ENCODE data around the gene NUDCD3.
A peak's percentile ranks its signal among the peaks of the same experiment; 100 is the strongest.
"Not testable (repeated sequence)": the region's sequence is repeated elsewhere in the genome, so short reads cannot be mapped to it uniquely, and the experiment has no call there.

The NUDCD3 gene

DNA sequence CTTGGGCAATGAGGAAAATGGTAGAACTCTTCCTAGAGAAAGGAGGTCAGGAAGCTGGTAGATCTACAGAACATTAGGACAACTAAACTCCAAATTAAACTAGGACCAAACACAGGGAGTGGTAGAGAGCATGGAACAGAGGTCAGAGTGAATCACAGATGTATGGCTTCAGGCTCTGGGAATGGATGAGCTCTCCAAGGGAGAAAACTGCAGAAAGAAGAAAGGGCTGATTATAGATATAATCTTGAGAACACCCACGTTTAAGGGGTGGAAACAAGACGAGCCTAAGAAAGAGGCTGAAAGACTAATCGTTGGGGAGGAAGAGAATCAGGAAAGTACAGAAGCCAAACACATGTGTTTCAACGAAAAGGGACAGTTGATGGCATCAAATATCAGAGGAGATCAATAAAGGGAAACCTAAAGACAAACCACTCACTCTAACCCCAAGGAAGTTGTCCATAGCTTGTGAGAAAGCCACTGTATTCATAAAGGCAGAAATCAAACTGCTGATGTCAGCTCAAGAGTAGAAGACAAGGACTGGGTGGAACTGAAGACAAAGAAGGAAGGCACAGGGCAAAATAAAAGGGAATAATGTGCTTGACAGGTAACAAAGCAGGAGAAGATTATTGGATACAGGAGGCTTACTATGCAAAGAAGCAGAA lies 41.4 kb downstream of the NUDCD3 start:
- no peak for DNase-seq (ENCODE audit: low read depth, low spot score)

DNA sequence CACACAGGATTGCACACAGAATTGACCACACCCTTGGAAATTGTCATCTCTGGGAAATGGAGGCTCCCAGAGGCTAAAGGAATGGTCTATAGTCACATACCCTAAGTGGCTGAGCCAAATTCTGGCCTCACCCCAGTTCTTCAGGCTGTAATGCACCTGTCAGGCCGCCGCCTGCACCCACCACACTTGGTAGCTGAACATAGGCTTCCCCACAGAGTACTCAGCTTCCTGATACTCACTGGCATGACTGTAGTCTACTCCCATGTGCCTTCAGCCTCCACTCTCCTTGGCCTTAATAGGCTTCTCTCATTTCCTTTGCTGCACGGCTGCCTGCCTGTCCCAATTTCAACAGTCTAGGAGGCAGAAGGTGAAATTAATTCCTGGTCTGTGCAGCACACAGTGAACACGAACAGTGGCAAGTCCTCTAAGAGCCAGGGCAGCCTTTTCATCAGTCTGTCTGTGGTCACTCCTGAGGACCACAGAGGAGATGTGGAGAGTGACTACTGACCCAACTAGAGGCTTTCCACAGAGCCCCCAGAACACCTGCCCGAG lies 42.5 kb downstream of the NUDCD3 start:
- no peak for DNase-seq (ENCODE audit: low read depth, low spot score)

DNA sequence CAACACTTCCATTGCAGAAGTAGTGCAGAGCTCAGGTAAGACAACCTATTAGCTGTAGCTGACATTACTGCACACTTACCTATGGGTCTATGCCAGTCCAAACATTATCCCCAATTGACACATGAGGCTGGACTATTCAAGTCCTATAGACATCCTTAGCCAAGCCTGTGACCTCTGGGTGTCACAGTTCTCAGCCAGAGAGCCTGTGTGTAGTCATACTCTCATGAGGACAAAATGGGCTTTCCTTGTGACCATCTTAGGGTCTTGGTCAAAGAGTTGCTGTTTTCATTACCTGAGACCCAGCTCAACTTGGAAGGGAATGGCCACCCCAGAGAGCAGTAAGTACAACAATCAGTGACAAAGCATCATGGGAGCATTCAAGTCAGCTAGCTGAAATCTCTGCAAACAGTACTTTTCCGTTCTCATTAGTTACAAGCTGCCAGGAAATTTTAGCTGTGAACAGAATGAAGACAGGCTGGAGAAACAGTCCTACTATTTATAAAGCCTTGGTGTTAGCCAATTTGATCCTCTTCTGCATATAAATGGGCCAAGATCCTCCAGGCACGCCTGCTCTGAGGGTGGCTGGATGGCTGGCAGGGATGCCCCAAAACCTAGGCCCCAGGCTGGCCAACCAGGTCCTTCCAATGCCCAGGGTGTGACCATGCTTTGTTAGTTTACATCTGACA lies 44.3 kb downstream of the NUDCD3 start:
- DNase-seq (ENCODE audit: low read depth, low spot score) = no peak

DNA sequence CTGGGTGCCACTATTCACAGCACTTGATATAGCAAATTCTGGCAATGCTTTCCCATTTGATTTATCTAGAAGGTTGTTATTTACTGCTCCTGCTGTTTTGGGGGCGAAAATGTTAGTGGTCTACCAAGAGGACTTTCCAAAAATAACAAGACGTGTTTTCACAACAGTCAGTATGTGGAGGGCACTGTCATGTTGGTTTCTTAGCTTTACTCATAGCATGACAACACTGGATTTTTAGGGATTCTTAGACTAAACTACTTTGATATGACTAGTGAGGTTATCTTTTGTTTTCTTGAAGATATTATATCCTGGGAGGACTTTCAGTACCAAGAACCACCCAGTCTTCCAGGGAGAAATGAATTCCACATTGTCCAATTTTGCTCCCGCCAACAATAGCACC lies 49.4 kb downstream of the NUDCD3 start:
- DNase-seq (ENCODE audit: low read depth, low spot score) = no peak

DNA sequence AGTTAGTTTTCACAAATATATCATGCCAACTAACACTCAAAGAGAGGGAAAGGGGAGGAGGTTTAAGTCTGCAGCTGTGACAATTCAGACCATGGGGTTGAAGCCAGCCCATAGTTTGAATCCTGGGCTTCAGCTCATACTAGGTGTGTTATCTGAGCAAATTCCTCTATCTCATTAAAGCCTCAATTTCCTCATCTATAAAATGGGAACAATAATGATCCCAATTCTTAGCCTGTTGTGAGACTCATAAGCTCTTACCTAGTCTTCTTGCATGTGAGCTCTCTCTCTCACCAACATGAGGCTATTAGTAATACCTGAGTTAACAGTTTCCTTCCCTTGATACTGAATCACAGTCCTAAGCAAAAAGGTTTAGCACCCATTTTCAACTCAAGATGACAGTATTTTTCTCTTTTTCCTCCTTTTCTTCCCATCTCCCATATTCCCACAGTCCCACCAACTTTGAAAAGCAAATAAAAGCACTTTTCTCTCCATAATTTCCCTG lies 49.8 kb downstream of the NUDCD3 start:
- no peak for DNase-seq (ENCODE audit: low read depth, low spot score)

DNA sequence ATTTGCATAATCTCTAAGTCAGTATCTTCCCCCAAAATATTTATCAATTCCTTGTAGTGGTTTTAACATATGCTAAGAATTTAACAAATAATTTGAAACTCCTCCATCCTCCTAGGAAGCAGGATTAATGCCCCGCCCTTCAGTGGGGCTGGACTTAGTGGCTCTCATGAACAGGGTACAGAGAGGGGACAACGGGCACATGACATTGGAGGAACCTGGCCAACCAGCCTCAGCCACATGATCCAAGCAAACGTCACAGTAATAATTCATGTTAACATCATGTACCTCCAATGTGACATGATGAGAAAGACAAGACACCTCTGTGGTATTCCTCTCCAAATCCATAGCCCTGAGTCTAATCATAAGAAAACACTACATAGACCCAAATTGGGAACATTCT lies 50.5 kb downstream of the NUDCD3 start:
- DNase-seq (ENCODE audit: low read depth, low spot score) = no peak

DNA sequence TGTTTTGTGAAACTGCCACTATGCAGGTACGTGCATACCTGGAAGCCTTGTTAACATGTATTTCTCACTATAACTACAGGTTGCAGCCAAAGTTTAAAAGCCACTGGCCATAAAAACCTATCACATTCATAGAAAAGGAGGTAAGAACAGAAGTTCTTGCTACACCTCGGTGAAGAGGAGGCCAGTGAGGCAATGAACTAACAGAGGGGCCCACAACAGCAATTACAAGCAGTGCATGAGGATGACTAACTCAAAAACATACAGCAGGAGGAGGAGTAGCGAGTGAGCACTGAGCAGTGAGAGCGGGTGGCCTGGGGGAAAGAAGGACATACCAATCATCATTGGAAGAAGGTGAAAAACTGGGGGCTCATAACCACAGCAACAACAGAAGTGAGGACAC lies 51.6 kb downstream of the NUDCD3 start:
- no peak for DNase-seq (ENCODE audit: low read depth, low spot score)

DNA sequence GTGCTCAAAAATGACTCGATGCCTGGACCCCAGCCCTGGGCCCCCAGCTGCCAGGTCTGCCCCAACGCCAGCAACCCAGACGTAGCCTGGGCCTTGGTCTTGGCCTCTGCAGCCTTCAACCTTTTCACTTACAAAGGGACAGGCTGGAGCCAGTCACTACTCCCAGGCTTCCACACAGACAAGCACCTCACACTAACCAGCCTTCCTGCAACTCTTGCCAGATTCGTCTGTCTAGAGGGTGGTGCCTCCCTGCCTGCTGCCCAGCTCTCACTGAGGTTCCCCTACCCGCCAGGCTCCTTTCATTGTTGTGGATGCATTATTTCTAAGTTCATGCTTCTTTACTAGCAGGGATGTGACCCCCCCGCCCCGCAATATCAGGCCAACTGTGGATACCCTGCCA lies 56.3 kb downstream of the NUDCD3 start:
- DNase-seq (ENCODE audit: low read depth, low spot score) = no peak

DNA sequence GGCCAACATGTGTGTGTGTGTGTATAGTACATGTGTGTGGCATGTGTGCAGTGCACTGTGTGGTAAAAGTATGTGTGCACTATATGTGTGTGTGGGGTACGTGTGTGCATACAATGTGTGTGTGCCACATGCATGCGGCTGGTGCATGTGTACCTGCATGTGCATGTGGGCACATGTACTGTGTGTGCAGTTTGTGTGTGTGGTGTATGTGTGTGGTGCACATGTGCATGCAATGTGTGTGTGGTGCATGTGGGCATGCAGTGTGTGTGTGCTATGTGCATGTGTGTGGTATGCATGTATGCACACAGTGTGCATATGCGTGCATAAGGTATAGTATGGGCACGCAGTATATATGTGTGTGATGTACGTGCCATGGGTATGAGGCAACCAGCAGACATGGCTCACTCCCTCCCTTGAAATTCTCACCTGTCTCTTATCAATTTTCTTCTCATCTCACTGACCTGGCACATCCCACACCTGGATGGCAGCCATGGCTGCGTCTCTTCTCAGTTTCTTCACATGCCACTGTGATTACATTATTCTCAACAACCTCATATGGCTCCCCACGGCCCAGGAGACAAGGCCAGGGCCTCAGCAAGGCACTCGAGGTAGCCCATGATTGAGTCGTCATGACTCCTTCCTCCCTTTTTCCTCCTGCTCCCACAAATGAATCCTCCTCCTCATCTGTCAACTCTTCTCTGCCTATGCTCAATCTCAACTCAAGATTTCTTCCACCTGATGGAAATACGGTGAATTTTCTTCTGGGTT lies 57.0 kb downstream of the NUDCD3 start:
- no peak for DNase-seq (ENCODE audit: low read depth, low spot score)

DNA sequence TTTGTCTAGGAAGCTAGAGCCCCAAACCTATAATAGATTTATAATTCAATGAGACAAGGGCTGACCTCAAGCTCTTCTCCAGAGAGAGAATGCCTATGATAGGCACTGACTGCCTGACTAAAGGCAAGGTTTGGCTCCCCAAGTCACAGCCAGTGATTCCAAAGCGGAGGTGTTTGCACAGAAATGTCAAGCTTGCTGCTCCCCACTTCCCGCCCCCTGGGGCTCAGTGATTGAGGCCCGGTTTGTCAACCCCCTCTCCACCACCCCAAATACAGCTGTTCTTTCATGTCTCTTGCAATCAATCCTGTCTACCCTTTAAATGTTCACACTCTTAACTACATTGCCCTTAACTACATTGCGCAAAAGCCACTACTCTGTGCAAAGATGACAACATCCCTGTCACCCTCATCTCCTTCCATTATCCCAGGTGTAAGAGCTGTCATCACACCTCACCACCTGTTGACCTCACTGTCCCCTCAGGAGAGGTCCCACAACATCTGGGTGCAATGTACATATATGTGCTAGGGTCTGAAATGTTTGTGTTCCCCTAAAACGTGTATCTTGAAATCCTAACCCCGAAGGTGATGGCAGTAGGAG lies 58.0 kb downstream of the NUDCD3 start:
- DNase-seq (ENCODE audit: low read depth, low spot score) = no peak

DNA sequence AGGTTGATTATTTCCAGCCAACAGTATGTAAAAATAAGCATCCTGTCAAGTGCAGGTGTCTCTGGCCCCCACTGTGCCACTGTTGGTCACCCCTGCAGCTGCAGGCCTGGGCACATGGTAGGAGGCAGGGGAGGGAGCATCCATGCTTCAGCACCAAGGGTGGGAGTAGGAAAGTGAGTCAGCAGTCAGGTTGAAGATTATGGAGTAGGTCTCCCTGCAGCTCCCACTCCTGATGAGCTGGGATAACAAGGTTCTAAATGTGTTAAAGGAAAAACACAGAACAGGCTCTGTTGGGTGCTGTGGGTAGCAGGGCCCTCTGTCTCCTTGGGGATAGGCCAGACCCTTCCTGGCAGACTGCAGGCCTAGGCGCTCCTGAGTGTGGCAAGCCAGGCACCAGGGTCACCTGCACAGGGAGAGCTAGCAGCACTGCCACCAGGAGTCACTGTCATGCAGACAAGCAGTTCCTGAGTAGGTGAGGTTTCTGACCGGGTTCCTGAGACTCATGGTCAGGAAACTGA lies 59.3 kb downstream of the NUDCD3 start:
- DNase-seq (ENCODE audit: low read depth, low spot score) = no peak

DNA sequence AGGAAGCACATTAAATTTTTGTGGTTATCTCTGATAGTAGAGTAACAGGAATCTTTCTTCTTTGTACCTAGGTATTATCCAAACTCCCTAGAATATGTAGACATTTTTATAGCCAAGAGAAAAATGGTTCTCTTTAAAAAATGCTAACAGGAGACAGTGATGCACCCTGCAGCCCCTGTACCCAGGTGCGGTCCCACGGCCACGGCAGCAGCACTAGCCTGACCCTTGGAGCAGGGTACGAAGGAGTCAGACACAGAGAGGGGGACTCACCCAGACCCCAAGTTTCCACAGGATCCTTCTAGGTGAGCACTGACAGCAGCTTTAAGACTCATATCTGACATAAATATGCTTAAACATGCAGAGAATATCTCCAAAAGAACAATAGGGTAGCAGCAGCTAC lies 60.4 kb downstream of the NUDCD3 start:
- no peak for DNase-seq (ENCODE audit: low read depth, low spot score)

DNA sequence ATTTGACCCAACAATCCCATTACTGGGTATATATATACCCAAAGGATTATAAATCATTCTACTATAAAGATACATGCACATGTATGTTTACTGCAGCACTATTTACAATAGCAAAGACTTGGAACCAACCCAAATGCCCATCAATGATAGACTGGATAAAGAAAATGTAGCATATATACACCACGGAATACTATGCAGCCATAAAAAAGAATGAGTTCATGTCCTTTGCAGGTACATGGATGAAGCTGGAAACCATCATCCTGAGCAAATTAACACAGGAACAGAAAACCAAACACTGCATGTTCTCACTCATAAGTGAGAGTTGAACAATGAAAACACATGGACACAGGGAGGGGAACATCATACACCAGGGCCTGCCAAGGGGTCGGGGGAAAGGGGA lies 65.7 kb downstream of the NUDCD3 start:
- DNase-seq (ENCODE audit: low read depth, low spot score) = not testable (repeated sequence)

DNA sequence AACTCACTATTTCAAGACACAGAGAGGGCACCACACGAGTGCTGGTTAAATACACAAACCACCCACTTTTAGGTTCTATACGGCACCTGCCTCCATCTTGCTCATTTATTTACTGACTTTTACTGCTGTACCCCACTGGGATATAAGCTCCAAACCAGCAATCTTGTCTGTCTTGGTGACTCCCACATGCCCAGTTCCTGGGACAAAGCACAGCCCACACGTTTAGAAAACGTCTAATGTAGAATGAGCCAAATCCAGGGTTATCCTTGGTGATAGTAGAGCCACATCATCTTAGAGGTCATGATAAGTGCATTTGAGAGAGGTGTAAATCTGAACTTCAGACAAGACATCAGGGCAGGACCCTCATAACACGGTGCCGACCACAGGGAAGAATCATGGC lies 73.5 kb downstream of the NUDCD3 start:
- no peak for DNase-seq (ENCODE audit: low read depth, low spot score)

DNA sequence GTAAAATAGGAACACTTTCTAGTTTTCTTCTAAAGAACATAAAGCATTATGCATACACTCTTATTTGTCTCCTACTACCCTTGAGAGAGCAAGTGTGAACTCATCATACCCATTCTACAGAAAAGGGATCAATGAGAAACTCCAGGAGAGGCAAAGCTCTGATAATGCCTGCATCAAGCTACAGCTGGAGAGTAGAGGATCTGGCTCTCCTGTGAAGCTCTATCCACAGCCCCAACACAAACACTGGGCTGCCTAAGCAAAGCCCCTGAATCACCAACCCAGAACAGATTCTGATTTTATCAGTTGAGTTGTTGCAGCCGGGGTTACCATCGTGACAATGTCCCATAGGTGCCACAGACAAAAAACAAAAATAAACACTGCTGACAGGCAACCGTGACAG lies 74.9 kb downstream of the NUDCD3 start:
- no peak for DNase-seq (ENCODE audit: low read depth, low spot score)

DNA sequence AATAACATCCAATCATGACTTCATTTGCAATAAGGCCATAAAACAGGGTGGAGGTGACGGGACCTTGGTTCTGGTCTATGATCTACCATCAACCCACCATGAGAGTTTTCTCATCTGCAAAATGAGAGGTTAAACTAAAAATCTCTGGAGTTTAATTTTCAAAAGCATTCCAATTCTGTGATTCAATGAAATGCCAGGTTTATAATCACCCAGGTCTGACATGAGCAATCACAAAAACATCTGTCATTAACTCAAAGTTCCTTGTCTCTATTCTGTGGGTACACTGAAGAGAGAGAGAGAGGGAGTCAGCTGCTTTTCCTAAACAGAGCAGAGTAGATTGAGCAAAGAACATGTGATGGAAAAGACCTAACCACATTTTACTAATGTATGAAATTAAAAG lies 75.4 kb downstream of the NUDCD3 start:
- no peak for DNase-seq (ENCODE audit: low read depth, low spot score)

DNA sequence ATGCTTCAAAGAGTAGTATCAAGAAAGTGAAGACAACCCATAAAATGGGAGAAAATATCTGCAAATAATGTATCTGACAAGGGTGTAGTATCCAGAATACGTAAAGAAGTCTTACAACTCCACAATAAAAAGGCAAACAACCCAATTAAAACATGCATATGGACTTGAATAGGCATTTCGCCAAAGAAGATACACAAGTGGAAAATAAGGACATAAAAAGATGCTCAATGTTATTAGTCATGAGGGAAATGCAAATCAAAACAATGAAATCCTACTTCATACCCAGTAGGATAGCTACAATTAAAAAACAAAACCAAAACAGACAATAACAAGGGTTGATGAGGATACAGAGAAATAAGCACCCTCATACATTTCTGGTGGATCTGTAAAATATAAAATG lies 79.2 kb downstream of the NUDCD3 start:
- no peak for DNase-seq (ENCODE audit: low read depth, low spot score)

DNA sequence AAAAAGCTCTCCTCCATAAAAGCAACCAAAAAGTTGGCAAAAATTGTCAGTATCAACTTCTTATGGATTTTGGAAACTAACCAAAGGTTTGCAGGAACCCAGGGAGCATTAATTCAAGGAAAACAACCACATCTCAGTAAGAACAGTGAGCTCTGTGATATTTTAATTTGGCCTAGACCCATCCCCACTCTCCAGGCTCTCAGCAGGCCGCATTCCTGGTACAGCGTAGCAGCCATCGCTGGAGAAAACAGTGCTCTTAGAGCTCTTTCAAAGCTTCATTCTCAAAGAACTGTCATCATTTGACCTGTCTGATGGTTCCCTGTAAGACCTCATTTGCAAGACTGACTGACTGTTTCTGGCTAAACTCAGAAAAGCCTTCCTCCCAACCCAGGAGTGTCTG lies 81.9 kb downstream of the NUDCD3 start:
- peak; percentile 66 for DNase-seq (ENCODE audit: low read depth, low spot score)

DNA sequence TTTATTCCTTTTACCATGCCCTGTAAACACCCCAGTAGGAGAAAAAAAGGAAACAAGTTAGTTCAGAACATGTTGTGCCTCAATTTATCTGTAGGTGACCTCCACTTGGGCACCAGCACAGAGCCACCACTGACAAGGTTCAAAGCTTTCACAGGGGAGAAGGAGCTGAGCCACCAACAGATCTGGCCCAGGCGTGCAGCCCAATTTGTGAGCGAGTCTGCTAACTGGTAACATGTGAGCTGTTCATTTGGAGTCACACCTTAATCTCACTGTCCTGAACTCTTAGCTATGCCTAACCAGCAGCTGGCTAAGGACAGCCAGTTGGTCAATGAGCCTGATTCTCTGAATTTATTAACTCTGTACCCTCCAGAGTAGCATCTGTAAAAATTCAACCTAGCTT lies 86.7 kb downstream of the NUDCD3 start:
- DNase-seq (ENCODE audit: low read depth, low spot score) = no peak

DNA sequence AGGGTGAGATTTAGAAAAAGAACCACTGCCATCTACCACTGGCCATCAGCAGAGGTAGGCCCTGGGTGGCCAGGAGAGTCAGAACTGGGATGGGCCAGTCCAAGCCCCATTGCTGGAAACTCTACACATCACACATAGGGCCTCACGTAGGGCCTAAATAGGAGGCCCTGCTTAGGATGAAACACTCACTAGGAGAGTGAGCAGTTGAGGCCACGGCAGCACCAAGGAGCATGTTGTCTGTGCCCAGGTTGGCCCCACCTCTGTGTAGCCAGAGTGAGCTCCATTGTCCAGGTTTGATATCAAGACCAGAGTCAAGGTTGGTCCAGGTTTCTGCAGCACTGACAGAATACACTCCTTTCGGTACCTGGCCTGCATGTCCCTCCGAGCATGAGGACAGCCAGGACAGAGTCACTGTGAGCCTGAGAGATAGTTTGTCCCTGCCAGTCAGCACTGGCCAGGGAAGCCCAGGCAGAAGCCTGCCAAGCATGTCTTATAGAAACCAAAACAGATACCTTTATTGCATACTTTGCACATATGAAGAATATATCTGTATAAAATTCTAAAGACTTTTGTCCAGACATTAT lies 87.2 kb downstream of the NUDCD3 start:
- no peak for DNase-seq (ENCODE audit: low read depth, low spot score)

DNA sequence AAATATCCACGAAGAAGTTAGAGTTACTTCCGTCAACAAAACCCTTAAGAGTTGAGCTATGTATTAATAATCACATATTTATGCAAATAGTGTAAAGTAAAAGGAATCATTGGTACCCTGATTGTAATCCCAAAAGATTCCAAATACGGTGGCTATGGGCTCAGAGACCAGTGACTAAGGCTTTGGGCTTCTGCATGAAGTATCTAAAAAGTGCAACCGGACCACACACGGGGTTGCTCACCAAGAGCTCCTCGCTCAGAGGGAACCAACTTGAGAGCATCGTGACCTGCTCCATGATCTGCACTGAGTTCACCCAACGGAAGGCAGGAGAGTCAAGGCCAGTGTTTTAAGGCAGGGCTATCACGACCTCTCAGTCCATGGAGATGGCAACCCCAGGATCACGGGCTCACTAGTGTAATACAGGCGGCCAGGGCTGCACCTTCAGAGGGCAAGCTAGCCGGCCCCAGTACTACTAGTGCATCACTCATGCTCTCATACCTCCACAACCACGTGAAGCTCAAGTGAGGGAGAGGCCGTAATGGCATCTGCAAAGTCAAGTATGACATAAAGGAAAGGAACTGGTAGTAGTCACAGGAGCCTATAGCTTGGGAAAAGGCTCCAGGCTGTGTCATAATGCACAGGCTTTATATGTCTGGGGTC lies 87.9 kb downstream of the NUDCD3 start:
- DNase-seq (ENCODE audit: low read depth, low spot score) = no peak

Measured in smooth muscle cell of the brain vasculature (primary cell).